Esophagus squamous epithelium (tissue), 4 donors: Measurements from ENCODE around the gene LTK.

ENCODE experiments used
- POLR2A ChIP-seq, 4 donors: fragments of 450-650 bp; IDR thresholded peaks; one replicate each; pipeline ENCODE4 v1.6.1; 2017; ENCODE audit warnings: antibody characterized with exemption in 4 of 4, mild to moderate bottlenecking in 4 of 4, moderate library complexity in 3 of 4
- TF ChIP-seq, protein P1 (sequence below), 6 experiments: fragments of 450-650 bp in 4 of 6; fragments of 200-600 bp in 2 of 6; sonication (generic) in 2 of 6; IDR thresholded peaks; one replicate each; pipeline ENCODE4 v1.5.1; 2016 to 2019; ENCODE audit warnings: antibody characterized with exemption in 6 of 6, mild to moderate bottlenecking in 4 of 6, moderate library complexity in 4 of 6

DNA sequence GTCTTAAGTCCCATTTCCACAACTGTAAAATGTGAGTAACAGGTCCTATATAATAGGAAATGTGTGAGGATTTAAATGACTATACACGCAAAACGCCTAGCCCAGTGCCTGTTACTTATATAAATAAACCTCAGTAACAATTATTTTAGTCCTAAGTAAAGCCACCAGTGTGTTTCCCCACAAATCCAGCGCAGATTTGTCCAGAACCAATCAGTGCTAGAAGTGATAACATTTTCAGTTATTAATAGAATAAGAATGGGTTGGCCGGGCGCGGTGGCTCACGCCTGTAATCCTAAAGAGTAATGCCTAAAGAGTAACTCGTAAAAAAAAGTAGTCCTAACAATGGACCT is 29.9 kb upstream of the LTK start:
- no peak for TF ChIP-seq POLR2A (IDR thresholded peaks at IDR 0.05)
- TF ChIP-seq, protein P1, sequence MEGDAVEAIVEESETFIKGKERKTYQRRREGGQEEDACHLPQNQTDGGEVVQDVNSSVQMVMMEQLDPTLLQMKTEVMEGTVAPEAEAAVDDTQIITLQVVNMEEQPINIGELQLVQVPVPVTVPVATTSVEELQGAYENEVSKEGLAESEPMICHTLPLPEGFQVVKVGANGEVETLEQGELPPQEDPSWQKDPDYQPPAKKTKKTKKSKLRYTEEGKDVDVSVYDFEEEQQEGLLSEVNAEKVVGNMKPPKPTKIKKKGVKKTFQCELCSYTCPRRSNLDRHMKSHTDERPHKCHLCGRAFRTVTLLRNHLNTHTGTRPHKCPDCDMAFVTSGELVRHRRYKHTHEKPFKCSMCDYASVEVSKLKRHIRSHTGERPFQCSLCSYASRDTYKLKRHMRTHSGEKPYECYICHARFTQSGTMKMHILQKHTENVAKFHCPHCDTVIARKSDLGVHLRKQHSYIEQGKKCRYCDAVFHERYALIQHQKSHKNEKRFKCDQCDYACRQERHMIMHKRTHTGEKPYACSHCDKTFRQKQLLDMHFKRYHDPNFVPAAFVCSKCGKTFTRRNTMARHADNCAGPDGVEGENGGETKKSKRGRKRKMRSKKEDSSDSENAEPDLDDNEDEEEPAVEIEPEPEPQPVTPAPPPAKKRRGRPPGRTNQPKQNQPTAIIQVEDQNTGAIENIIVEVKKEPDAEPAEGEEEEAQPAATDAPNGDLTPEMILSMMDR (IDR thresholded peaks at IDR 0.05) = no peak
